Activated CD8-positive, alpha-beta memory T cell treated with anti-CD3 and anti-CD28 coated beads for 36 hours (primary cell): Measurements from ENCODE around the gene LCP1. TPM values are rescaled to one million over a fixed set of nuclear protein-coding genes. Genes with fewer than 3 reads are reported as not detected.
"Not testable (repeated sequence)": the region's sequence is repeated elsewhere in the genome, so short reads cannot be mapped to it uniquely, and the experiment has no call there.

ENCODE experiments used
- CTCF ChIA-PET: fragments of 350-600 bp; sonication (Branson Sonifier 250); formaldehyde crosslinking; loops from one replicate; lab custom pipeline; 2021; ENCODE audit warnings: antibody characterized with exemption; lab: Charles Lee
- POLR2A ChIA-PET: fragments of 350-600 bp; sonication (Branson Sonifier 250); formaldehyde crosslinking; loops from one replicate; lab custom pipeline; 2021; ENCODE audit warnings: antibody characterized with exemption; lab: Charles Lee
- total RNA-seq, 2 experiments: library from RNA; stranded (reverse); gene quantifications; one replicate each; pipeline ENCODE4 v1.2.3, GENCODE V29; 2021

The LCP1 gene
- total RNA-seq, 2 experiments from 2014 or later: 846 to 848 TPM

DNA sequence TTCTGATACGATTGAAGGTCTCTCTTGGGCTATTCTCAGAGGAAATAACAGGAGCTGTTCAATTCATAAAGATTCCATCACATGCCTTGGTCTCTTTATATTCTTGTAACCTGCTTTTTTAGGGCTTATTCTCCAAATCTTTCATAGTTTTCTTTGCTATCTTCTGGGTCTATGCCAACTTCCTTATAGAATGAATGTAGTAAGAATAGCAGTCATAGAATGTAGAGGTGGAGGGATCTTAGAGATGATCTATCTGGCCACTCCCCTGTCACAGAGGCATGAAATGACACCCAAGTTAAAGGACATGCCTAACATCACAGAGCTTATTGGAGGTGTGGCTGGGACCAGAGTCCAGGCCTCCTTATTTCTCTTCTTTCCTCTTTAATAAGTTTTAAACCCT lies 13.2 kb downstream of the LCP1 start:
- POLR2A ChIA-PET: interaction anchor here (0.6 to 4.5 kb wide), 5 partner anchors 8 to 123 kb away, joined by 3 to 24 read pairs (median 5); partner anchors contain the start of gene LCP1
- CTCF ChIA-PET: interaction anchor here (1.4 to 1.7 kb wide), 2 partner anchors 9 kb away, joined by 4 to 7 read pairs; no protein-coding TSS in a partner anchor

DNA sequence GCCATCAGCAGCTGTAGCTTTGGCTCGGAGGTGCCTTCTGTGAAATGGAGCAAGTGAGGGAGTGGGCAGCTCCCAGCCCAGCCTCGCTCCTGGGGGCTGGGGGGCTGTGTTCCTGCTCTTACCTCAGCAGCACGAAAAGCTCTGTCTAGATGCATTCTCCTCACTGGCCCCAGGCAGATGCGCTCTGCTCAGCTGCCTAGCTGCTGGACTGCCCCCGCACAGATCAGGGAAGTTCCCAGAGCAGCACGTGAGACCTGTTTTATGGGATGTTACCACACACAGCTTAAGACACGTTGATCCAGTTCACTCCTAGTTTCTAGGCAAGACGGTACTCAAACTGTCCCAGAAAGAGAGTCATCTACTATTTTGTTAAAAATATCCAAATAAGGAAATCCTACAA lies 13.6 kb downstream of the LCP1 start:
- POLR2A ChIA-PET: interaction anchor here (0.6 to 4.5 kb wide), 5 partner anchors 8 to 124 kb away, joined by 3 to 24 read pairs (median 5); partner anchors contain the start of gene LCP1
- CTCF ChIA-PET: interaction anchor here (1.4 to 1.7 kb wide), 2 partner anchors 9 kb away, joined by 4 to 7 read pairs; no protein-coding TSS in a partner anchor

DNA sequence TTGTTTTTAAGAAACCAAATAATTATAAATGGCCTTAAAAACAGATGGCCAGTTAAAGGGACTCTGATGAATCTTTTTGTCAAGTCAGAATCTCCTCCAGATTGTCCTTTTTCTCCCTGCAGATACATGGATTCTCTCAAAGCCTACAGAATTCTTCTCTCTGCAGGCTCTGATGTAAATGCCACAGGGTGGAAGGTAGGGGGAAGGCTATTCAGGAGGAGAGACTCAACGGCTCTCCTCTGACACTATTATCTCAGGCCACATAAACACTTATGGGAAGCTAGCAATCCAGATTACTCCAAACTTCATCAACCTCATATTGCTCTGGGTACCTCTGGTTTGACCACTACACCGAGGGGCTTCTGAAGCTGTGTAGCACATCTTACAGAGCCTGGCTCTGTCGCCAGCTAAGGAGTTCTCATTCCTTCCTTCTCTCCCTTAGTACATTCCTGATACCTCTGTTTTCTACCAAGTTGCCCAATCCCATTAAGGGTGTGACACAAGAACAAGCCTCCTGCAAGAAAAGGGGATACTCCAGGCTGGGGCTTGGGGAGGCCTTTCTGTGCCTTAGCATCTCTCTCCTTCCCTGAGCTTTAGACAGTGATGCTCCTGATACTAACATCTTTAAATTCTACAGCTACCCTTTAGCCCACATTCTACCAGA lies 14.9 kb downstream of the LCP1 start:
- POLR2A ChIA-PET: interaction anchor here (2.4 to 4.5 kb wide), 2 partner anchors 10 to 15 kb away, joined by 18 to 24 read pairs; partner anchors contain the start of gene LCP1
- CTCF ChIA-PET: interaction anchor here (1.7 kb wide), 1 partner anchor 10 kb away, joined by 7 read pairs; no protein-coding TSS in a partner anchor

DNA sequence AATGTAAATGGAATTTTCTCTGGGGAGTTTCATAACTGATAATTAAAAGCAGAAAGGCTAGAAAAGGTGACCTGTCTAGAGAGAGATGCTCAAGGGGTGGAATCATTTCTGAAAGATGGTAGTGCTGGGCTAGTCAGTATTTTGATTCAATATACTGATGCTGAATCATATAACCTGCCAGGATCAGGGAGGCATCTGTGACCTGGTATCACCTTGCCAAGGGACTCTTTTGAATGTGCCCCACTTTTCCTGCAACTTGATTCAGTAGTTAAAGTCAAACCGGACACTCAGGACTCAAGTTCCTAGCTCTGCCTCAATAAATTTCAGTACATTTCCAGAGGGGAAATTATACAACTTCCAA lies 15.8 kb downstream of the LCP1 start:
- ChIA-PET CTCF (no interaction called here), POLR2A (interaction anchor here (1.5 to 4.5 kb wide), 2 partner anchors 11 to 16 kb away, joined by 7 to 24 read pairs; partner anchors contain the start of gene LCP1)

DNA sequence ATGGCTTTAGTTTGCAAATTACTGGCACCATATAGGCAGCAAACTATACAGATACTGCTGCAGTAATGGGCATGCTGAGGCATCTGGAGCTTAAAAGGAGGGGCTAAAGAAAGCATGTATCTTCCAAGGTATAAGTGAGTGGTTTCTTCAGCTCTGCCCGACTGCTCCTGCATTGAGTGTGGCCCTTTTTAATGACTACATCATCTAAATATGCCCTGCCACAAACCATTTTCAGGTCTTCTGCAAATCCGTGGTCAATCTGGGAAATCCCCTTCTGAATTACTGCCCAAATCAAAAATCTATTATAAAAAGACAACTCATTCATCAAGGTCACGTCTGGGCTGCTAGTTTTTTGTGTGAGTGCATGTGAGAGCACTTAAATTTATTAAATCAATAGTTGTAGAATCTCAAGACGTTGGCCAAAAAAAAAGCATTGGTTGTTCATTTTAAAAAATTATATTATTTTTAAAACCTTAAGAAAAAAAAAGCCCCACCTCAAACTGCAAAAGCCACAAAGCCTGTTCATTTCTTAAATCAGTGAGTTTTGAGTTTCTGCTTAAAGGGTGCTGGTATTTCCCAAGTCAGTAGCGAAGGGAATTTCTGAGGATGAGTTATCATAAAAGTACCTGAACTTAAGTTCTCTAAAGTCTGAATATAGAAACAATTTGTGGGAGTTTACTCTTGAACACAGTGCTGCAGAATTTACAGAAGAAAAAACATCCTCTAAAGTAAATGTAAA lies 16.3 kb downstream of the LCP1 start:
- POLR2A ChIA-PET: interaction anchor here (0.6 to 4.5 kb wide), 4 partner anchors 9 to 16 kb away, joined by 3 to 24 read pairs (median 6); partner anchors contain the start of gene LCP1

DNA sequence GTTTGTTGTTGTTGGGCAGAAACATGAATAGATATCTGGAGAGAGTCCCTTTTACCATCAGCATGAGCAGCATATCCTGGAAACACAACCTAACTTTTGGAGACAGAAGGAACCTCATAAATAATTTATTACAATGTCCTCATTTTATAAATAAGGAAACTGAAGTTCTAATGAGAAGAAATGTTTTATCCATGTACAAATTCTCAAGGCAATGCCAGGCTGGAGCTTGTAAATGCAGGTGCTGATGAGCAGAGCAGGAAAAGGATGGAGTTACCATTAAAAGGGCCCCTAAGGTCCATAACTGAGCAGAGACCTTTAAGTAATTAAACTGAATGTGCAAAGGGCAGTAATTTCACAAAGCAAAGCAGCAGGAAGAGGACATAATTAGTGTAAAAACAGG lies 17.3 kb downstream of the LCP1 start:
- POLR2A ChIA-PET: no interaction called here
- CTCF ChIA-PET: interaction anchor here (1.4 kb wide), 2 partner anchors 10 to 17 kb away, joined by 3 to 5 read pairs; partner anchors contain the start of gene LCP1

More for the DNA sequence above, 16.3 kb downstream of the LCP1 start:
- CTCF ChIA-PET: interaction anchor here (0.7 to 1.4 kb wide), 4 partner anchors 9 to 156 kb away, joined by 3 to 5 read pairs (median 4); partner anchors contain the start of gene LCP1

DNA sequence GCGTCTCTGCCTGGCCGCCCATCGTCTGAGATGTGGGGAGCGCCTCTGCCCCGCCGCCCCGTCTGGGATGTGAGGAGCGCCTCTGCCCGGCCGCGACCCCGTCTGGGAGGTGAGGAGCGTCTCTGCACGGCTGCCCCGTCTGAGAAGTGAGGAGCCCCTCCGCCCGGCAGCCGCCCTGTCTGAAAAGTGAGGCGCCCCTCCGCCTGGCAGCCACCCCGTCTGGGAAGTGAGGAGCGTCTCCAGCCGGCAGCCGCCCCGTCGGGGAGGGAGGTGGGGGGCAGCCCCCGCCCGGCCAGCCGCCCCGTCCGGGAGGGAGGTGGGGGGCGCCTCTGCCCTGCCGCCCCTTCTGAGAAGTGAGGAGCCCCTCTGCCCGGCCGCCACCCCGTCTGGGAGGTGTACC lies 19.2 kb downstream of the LCP1 start:
- CTCF ChIA-PET, POLR2A ChIA-PET: not testable (repeated sequence)

DNA sequence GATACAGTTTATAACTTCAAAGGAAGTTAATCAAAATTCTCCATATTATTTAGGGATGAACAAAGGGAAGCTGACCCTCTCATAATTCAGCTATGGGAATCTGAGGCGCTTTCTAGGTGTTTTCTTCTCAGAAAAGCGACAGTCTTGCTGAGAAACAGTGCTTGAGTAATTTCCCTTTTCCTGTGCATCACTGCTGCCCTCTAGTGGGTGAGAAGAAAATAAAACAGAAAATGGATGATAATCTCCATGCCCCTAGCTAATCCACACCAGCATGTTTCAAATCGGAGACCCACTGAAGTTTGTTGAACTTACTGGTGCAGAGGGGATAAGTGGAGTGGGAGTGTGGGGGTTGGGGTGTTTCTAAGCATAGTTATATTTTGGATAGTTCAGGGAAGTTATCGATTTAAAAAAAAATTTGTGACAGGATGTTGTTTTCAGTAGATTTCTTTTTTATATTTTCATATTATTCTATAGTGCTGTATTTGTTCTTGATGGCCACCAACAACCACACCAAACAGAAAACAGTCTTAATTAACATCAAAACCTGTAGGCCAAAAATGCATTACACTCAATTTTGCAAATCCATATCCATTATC lies 21.4 kb downstream of the LCP1 start:
- POLR2A ChIA-PET: interaction anchor here (0.8 to 2.9 kb wide), 3 partner anchors 8 to 22 kb away, joined by 3 to 12 read pairs (median 3); partner anchors contain the start of gene LCP1
- CTCF ChIA-PET: interaction anchor here (0.8 to 2.8 kb wide), 13 partner anchors 10 to 129 kb away, joined by 3 to 13 read pairs (median 4); partner anchors contain the start of gene LCP1

DNA sequence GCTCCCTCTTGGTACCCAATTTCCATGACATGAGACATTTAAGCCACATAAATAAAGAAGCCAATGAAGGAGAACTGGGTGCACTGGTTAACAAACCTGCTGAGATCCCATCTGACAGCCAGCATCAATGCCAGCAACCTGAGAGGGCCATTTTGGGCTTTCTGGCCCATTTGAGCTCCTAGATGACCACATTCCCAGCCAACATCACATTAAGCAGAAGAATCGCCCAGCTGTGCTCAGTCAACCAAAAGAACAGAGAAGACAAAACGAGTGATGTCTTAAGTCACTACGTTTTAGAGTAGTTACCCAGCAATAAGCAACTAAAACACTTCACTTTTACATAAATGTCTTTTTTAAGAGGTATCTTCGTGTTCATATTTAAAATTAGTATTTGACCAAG lies 21.9 kb downstream of the LCP1 start:
- CTCF ChIA-PET: interaction anchor here (0.8 to 2.8 kb wide), 14 partner anchors 8 to 130 kb away, joined by 3 to 13 read pairs (median 4); partner anchors contain the start of gene LCP1

DNA sequence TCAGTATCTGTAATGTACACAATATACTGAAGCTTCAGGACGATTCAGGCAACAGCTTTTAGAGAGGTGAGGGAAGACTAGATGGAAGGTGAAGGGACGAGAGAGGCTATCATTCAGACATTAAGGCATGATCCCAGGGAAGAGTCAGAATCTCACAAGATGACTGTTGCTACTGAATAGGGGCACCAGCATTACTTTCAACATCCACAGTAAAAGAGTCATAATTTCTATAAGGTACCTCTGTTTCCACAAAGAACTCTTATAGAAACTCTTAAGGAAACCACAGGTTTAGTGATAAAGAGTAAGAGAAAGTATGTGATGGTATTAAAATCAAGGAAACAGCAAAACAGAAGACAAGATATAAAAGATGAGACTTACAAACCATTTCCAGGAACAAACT lies 23.0 kb downstream of the LCP1 start:
- ChIA-PET POLR2A (interaction anchor here (1.0 kb wide), 1 partner anchor 23 kb away, joined by 3 read pairs; the partner anchor contains the start of gene LCP1), CTCF (interaction anchor here (0.8 to 2.8 kb wide), 5 partner anchors 9 to 129 kb away, joined by 4 to 13 read pairs (median 8); no protein-coding TSS in a partner anchor)

More for the DNA sequence above, 21.9 kb downstream of the LCP1 start:
- POLR2A ChIA-PET: interaction anchor here (0.8 to 2.9 kb wide), 4 partner anchors 9 to 22 kb away, joined by 3 to 12 read pairs (median 3); partner anchors contain the start of gene LCP1

DNA sequence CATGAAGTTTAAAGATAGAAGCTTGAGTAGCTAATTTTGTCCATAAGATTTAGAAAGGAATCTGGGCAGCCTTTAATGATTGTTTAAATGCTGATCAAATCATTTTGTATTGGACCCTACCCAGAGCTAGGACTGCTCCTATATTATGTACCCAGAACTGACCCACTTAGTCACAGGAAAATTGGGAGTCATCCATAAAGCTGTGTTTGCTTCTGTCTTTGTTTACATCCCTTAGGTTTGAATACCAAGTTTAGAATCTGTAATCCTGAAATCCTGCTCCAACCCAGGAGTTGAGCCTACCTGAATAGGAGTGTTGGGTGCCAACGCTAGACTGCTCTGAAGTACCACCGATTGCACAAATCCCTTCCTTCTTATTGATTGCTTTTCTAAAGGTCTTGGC lies 23.8 kb downstream of the LCP1 start:
- ChIA-PET POLR2A (no interaction called here), CTCF (interaction anchor here (1.5 kb wide), 1 partner anchor 19 kb away, joined by 4 read pairs; no protein-coding TSS in a partner anchor)

DNA sequence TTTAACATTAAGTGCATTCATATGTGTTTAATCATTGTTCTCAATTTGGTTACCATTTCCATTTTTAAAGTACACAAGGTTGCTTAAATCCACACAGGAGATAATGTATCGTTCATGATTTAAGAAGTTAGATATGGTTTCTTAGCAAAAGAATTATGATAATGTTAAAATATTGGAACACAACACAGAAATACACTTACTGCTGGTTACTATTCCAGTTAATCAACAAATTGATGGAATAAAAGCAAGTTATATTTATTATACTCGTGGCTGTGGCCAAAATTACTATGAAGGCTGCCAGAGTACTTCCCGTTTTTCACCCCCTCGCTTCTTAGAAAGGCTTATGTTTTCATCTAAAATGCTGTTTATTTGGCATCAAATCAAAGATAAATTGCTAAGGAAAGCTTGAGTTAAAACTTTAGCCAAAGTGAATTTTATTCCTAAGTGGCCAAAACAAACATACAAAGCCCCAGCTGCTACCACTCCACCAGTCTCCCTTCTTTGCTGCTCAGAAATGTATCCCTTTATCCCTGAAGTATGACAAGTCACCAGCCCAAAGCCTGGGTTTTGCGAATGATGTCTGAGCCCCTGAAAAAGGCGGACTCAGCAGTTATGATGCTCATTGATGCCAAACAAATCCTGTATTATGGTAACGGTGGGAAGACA lies 27.7 kb downstream of the LCP1 start:
- ChIA-PET CTCF (interaction anchor here (1.6 kb wide), 1 partner anchor 11 kb away, joined by 3 read pairs; no protein-coding TSS in a partner anchor), POLR2A (interaction anchor here (0.6 kb wide), 1 partner anchor 19 kb away, joined by 3 read pairs; no protein-coding TSS in a partner anchor)

DNA sequence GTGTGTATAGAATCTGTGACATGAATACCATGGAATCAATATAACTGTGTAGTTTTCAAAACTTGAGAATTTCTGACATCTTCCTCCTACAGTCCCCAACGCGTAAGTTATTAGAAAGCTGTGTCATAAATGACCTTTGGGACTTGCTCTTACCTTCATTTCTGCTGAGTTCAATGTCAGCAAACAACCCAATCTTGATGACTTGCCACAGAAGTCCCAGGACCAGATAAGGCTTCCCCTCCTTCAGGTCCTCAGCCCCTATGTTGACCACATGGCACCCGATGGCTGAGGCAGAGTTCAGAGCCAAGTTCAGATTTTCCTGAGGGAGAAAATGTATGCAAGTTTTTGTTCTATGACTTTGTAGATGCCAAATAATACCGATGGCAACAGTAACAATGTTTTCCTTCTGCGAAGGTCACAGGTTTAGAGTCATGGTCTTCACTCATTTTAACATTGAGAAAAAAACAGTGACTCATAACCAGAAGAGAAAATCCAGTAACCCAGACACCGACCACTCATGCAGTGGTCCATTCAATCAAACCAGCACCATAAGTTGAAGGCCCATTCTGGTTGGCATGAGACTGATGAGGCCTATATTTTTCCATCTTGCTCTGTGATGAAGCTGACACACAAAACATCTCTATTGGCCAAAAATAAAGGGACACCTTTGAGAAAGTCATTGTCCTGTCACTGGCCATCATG lies 29.2 kb downstream of the LCP1 start:
- POLR2A ChIA-PET: interaction anchor here (0.6 kb wide), 1 partner anchor 29 kb away, joined by 3 read pairs; the partner anchor contains the start of gene LCP1
- CTCF ChIA-PET: no interaction called here

DNA sequence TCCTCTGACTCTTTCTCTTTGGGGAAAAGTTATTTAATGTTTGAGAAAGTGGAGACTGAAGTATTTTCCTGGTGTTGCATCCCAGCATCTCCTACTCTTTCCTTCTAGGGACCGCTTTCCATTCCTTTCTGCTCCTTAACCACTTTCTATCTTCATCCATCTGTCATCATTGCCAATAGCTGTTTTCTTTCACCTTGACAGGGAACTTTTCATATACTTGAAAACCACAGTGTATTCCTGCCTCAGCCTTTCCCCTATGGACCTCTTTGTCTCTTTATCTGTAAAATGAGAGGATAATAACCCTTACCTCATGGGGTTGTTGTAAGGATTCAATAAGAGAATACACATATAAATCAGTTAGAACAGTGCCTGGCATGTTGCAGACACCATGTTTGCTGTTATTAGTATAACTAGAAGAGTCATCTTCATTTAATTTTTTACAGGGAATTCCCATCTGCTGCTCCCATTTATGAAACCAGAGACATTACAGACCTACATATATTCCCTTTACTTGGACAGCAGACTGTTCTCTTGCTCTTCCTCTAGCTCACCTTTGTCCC lies 31.8 kb downstream of the LCP1 start:
- ChIA-PET POLR2A (interaction anchor here (0.7 kb wide), 1 partner anchor 33 kb away, joined by 3 read pairs; no protein-coding TSS in a partner anchor), CTCF (no interaction called here)

DNA sequence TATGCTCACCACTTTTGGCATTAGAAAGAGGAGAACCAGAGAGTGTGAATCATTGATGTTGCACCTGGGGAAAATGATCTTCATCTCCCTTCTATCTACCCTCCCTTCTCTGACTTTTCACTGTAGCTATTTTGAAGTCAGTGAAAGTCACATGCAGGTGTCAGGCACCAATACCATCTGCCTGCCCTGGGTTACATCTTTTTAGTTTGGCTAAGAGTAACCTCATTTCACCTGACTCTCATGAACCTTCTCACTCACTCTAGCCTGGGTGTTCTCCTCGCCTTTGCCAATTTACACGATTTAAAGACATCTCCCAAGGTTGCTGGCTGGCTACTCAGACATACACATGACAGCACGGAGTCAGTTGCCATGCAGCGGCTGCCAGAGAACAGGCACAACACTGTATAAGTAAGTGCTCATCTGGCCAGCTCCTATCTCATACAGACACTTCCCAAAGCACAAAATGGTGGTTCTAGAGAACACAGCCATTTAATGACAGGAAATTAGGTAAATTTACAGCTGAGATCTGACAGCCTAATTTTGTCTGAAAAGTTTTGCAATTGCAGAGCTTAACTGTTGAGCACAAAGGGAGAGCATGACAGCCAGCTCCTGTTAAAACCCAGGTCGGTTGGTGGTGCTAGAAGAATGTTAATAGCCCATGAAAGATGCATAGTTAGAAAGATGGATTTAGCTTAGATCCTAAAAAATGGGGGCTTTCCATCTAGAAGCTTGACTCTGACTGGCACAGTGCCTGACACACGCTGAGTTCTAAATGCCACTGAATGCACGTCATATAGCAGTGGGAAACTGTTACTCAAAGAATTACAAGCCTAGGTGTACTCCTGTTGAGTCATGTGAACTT lies 32.5 kb downstream of the LCP1 start:
- CTCF ChIA-PET: interaction anchor here (1.0 to 1.9 kb wide), 3 partner anchors 11 to 23 kb away, joined by 3 to 5 read pairs (median 4); no protein-coding TSS in a partner anchor
- POLR2A ChIA-PET: no interaction called here

DNA sequence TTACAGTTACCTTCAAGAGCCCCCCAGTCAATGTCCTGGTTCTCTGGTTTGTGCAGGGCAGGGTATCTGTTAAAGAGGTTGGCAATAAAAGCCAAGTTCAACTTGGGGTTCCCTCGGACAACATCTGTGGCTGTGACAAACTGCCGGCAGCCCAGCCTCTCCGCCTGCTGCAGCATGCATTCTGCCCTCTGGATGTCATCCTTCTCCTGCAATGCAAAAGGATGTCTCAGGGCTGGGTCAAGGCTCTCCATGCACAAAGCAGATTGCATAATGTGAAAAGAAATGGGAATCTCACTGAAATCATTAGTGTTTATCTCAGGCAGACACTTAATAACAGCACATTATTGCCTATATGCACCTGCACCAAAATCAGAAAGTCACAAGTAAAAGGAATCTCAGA lies 35.1 kb downstream of the LCP1 start:
- ChIA-PET POLR2A (no interaction called here), CTCF (no interaction called here)
